ENCODE results near the gene MKI67. TPM values are rescaled to one million over a fixed set of nuclear protein-coding genes. Genes with fewer than 3 reads are reported as not detected.

MKI67 gene
- total RNA-seq, 1 donor from 2014 or later = 6.3 TPM

DNA sequence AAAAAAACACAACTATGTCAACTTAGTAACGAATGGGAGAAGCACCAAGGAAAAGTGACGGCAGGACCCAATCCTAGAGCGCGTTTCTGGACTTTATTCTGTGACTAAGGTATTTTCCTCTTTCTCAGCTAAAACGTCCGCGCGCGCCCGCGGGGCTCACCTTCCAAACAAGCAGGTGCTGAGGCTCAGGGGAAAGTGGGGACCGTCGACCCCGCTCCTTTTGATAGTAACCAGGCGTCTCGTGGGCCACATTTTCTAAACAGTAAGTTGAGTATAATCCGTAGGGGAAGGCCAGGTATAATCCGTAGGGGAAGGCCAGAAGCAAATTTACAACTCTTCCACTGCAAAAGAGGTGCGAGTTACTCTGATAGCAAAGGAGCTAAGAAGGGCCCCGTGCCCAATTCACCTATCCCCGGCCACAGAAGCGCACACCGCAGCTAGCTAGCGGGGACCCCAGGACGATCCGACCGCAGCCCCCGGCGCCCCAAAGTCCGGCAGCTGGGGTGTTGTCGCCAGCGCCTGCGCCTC is 743 bp downstream of the MKI67 start:
- Histone ChIP-seq H3K9ac (ENCODE audit: low read depth in 1 of 3, low read length in 3 of 3) (no peak overlapping the region), H3K9me3 (ENCODE audit: control insufficient read depth in 3 of 3, low read length in 3 of 3) (no peaks in the 10 kb centered on the region), H3K36me3 (ENCODE audit: control insufficient read depth in 3 of 3, insufficient read depth in 3 of 3, low read length in 3 of 3) (no peaks in the 10 kb centered on the region), H3K27ac (ENCODE audit: low read depth, low read length) (no peak overlapping the region), H3K4me1 (ENCODE audit: control insufficient read depth in 3 of 3, insufficient read depth in 3 of 3, low read length in 3 of 3) (peaks cover 13 to 17% (median 13%) of the 10 kb centered on the region in 3 donors), H3K27me3 (ENCODE audit: control insufficient read depth in 3 of 3, insufficient read depth in 3 of 3, low read length in 3 of 3) (peaks cover 17 to 33% (median 22%) of the 10 kb centered on the region in 3 donors), H3K4me3 (ENCODE audit: low read length in 3 of 3) (peak overlapping the region; percentile 38 to 69 (median 58))

DNA sequence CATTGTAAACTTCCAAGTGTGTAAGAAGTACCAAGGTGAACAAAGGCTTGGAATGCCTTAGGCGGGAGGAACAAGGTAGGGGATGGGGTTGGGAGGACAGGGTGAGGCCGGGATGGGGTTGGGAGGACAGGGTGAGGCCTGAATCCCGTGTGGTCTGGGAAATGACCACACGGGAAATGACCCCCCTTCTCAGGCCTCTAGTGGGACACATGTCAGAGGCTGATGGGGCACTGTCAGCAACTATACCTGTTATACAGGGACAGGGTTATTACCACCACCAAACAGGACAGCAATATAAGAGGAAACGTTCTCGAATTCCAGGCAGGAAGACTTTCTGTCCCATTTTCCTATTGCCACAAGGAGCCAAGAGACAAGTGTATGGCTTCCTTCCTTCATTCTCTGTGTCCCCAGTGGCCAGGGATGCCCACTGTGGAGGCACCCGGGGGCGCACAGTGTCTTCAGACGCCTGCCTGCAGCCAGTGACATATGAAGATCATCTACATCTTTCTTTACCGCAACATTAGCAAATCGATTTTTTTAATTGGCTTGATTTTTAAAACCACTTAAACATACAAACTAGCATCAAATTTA is 1.3 kb downstream of the MKI67 start:
- Histone ChIP-seq H3K36me3 (ENCODE audit: control insufficient read depth in 3 of 3, insufficient read depth in 3 of 3, low read length in 3 of 3) (no peaks in the 10 kb centered on the region), H3K9ac (ENCODE audit: low read depth in 1 of 3, low read length in 3 of 3) (no peak overlapping the region), H3K4me3 (ENCODE audit: low read length in 3 of 3) (no peak overlapping the region), H3K9me3 (ENCODE audit: control insufficient read depth in 3 of 3, low read length in 3 of 3) (no peaks in the 10 kb centered on the region), H3K27ac (ENCODE audit: low read depth, low read length) (no peak overlapping the region), H3K27me3 (ENCODE audit: control insufficient read depth in 3 of 3, insufficient read depth in 3 of 3, low read length in 3 of 3) (peaks cover 17 to 33% (median 22%) of the 10 kb centered on the region in 3 donors), H3K4me1 (ENCODE audit: control insufficient read depth in 3 of 3, insufficient read depth in 3 of 3, low read length in 3 of 3) (peaks cover 13 to 17% (median 13%) of the 10 kb centered on the region in 3 donors)

DNA sequence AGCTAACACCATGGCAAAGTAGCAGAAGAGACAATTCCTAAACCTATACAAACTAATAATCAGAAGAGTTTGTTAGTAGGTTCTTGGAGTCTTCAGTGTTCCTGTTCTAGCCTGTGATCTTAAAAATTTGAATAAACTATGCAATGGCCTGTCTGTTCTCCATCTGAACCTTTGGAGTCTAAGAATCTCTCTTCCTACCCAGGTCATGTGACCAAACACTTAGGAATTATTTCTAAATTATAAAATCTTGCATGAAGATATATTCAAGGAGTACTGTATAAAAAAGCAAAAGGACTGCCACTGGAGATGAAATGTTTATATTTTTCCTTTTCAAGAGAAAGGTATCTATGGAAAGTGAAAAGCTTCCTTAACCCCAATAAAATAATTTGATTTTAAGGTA is 2.4 kb downstream of the MKI67 start:
- Histone ChIP-seq H3K9me3 (ENCODE audit: control insufficient read depth in 3 of 3, low read length in 3 of 3) (no peaks in the 10 kb centered on the region), H3K36me3 (ENCODE audit: control insufficient read depth in 3 of 3, insufficient read depth in 3 of 3, low read length in 3 of 3) (no peaks in the 10 kb centered on the region), H3K4me3 (ENCODE audit: low read length in 3 of 3) (no peak overlapping the region), H3K27me3 (ENCODE audit: control insufficient read depth in 3 of 3, insufficient read depth in 3 of 3, low read length in 3 of 3) (peaks cover 17 to 38% (median 22%) of the 10 kb centered on the region in 3 donors), H3K9ac (ENCODE audit: low read depth in 1 of 3, low read length in 3 of 3) (no peak overlapping the region), H3K4me1 (ENCODE audit: control insufficient read depth in 3 of 3, insufficient read depth in 3 of 3, low read length in 3 of 3) (peaks cover 13 to 17% (median 13%) of the 10 kb centered on the region in 3 donors), H3K27ac (ENCODE audit: low read depth, low read length) (no peak overlapping the region)

DNA sequence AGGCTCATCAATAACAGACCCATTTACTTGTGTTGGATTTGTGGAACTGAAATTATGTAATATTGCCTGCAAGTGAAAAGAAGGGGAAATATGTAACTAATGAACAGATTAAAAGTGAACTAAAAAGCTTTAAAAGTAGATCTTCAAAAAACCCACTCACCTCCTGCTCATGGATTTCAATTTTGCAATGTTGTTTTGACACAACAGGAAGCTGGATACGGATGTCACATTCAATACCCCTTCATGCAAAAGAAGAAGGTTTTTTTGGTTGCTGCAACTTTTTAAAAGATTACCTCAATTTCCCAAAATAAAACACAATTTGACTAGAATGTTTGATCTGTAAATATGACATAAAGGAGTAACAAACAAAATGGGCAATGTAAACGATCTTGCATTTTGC is 3.3 kb downstream of the MKI67 start:
- H3K4me1 ChIP-seq (ENCODE audit: control insufficient read depth in 3 of 3, insufficient read depth in 3 of 3, low read length in 3 of 3) = peaks cover 13 to 17% (median 13%) of the 10 kb centered on the region in 3 donors
- peaks cover 17 to 38% (median 22%) of the 10 kb centered on the region in 3 donors for H3K27me3 ChIP-seq (ENCODE audit: control insufficient read depth in 3 of 3, insufficient read depth in 3 of 3, low read length in 3 of 3)
- H3K9ac ChIP-seq (ENCODE audit: low read depth in 1 of 3, low read length in 3 of 3) = no peak overlapping the region
- no peaks in the 10 kb centered on the region for H3K9me3 ChIP-seq (ENCODE audit: control insufficient read depth in 3 of 3, low read length in 3 of 3)
- no peak overlapping the region for H3K27ac ChIP-seq (ENCODE audit: low read depth, low read length)
- H3K4me3 ChIP-seq (ENCODE audit: low read length in 3 of 3) = no peak overlapping the region
- H3K36me3 ChIP-seq (ENCODE audit: control insufficient read depth in 3 of 3, insufficient read depth in 3 of 3, low read length in 3 of 3) = no peaks in the 10 kb centered on the region

DNA sequence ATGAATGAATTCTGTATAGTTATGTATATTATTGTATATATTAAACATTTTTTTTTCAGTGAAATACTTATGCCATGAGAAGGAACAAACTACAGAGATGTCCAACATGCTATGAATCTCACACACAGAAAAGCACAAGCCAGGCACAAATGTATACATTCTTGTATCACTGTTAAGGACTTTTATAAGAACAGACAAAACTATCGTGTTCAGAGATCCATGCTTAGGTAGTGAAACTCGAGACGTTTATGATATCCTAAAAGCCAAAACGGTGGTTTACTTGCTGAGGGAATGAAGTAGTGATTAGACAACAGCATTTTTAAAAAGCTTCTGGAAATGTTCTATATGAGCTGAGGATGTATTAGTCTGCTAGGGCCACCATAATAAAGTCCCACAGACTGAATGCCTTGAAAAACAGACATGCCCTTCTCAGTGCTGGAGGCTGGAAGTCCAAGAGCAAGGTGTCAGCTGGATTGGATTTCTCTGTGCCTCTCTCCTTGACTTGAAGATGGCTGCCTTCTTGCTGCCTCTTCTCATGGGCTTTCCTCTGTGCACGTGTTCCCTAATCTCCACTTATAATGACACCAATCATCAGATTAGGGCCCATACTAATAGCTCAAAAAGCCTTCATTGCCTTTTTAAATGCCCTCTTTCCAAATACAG is 4.3 kb downstream of the MKI67 start:
- H3K4me3 ChIP-seq (ENCODE audit: low read length in 3 of 3) = no peak overlapping the region
- H3K9me3 ChIP-seq (ENCODE audit: control insufficient read depth in 3 of 3, low read length in 3 of 3) = no peaks in the 10 kb centered on the region
- H3K27ac ChIP-seq (ENCODE audit: low read depth, low read length) = no peak overlapping the region
- peaks cover 13 to 17% (median 13%) of the 10 kb centered on the region in 3 donors for H3K4me1 ChIP-seq (ENCODE audit: control insufficient read depth in 3 of 3, insufficient read depth in 3 of 3, low read length in 3 of 3)
- no peak overlapping the region for H3K9ac ChIP-seq (ENCODE audit: low read depth in 1 of 3, low read length in 3 of 3)
- H3K36me3 ChIP-seq (ENCODE audit: control insufficient read depth in 3 of 3, insufficient read depth in 3 of 3, low read length in 3 of 3) = no peaks in the 10 kb centered on the region
- peaks cover 17 to 34% (median 22%) of the 10 kb centered on the region in 3 donors for H3K27me3 ChIP-seq (ENCODE audit: control insufficient read depth in 3 of 3, insufficient read depth in 3 of 3, low read length in 3 of 3)

DNA sequence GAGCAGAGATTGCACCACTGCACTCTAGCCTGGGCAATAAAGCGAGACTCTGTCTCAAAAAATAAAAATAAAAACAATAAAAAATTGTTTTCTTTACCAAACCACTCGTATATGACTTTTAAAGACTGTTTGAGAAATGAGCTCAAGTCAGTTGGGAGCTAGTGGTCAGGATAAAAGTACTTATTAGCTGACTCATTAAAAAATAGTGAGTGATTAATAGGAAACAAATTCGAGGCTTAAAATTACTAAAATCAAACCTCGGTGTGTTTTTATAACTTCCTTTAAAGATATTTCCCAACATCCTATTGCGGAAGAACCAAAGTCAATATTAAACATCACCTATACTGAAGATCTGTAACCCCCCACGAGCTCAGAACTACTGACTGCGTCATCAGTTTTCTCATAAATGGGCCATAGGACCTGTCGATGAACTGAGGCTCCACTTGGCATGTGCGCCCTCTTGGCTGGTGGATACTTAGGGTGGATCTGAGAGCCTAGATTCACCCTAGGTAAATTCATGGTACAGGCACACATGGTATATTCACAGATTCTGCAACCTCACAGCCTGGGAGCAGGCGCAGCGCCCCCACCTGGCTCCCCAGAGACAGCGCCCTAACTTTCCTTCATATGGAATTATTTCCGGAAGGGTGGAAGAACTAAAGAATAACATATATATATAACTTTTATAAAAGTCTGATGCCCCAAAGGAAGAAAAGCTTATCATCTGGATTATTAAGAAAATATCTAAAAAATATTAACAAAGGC is 9.2 kb downstream of the MKI67 start:
- no peaks in the 10 kb centered on the region for H3K9me3 ChIP-seq (ENCODE audit: control insufficient read depth in 3 of 3, low read length in 3 of 3)
- no peak overlapping the region for H3K27ac ChIP-seq (ENCODE audit: low read depth, low read length)
- H3K27me3 ChIP-seq (ENCODE audit: control insufficient read depth in 3 of 3, insufficient read depth in 3 of 3, low read length in 3 of 3) = peaks cover 0 to 6% (median under 1%) of the 10 kb centered on the region in 3 donors
- no peak overlapping the region for H3K9ac ChIP-seq (ENCODE audit: low read depth in 1 of 3, low read length in 3 of 3)
- H3K4me1 ChIP-seq (ENCODE audit: control insufficient read depth in 3 of 3, insufficient read depth in 3 of 3, low read length in 3 of 3) = no peaks in the 10 kb centered on the region
- H3K36me3 ChIP-seq (ENCODE audit: control insufficient read depth in 3 of 3, insufficient read depth in 3 of 3, low read length in 3 of 3) = no peaks in the 10 kb centered on the region
- H3K4me3 ChIP-seq (ENCODE audit: low read length in 3 of 3) = no peak overlapping the region

DNA sequence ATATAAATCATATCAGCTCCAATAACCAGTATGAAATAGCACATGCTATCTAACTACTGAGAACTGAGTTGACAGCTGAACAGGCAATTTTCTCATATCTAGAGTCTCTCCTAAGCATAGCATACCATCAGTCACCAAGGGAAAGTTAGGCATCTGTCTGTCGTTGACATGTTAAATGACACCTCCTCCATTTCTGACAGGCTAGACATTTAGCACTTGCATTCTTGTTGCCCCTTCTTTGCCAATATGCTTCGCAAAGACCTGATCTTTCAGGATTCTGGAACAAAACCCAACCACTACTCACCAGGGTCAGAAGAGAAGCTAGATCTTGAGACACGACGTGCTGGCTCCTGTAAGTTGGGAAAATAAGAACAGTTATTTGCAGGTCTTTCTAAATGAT is 10.0 kb downstream of the MKI67 start:
- Histone ChIP-seq H3K9ac (ENCODE audit: low read depth in 1 of 3, low read length in 3 of 3) (no peak overlapping the region), H3K4me3 (ENCODE audit: low read length in 3 of 3) (no peak overlapping the region), H3K4me1 (ENCODE audit: control insufficient read depth in 3 of 3, insufficient read depth in 3 of 3, low read length in 3 of 3) (no peaks in the 10 kb centered on the region), H3K9me3 (ENCODE audit: control insufficient read depth in 3 of 3, low read length in 3 of 3) (no peaks in the 10 kb centered on the region), H3K36me3 (ENCODE audit: control insufficient read depth in 3 of 3, insufficient read depth in 3 of 3, low read length in 3 of 3) (no peaks in the 10 kb centered on the region), H3K27me3 (ENCODE audit: control insufficient read depth in 3 of 3, insufficient read depth in 3 of 3, low read length in 3 of 3) (peaks cover 0 to 5% (median 0%) of the 10 kb centered on the region in 3 donors), H3K27ac (ENCODE audit: low read depth, low read length) (no peak overlapping the region)

DNA sequence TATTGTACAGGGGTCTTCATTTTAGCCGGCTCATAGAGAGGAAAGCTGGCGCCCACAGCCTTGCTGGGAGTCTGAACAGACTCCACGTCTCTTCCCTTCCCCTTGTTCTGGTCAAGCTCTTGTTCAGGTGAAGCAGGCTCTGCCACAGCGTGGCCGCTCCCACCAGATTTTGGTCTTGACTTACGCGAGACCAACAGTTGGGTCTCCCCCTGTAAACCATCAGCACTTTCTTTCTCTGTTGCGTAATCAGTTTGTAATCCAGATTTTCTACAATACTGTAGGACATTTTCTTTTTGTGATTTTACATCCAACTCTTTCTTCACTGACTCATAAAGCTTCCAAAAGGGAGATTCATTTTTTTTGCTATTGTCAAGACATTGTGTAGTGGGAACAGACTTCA is 10.9 kb downstream of the MKI67 start:
- Histone ChIP-seq H3K27ac (ENCODE audit: low read depth, low read length) (no peak overlapping the region), H3K4me3 (ENCODE audit: low read length in 3 of 3) (no peak overlapping the region), H3K4me1 (ENCODE audit: control insufficient read depth in 3 of 3, insufficient read depth in 3 of 3, low read length in 3 of 3) (no peaks in the 10 kb centered on the region), H3K9me3 (ENCODE audit: control insufficient read depth in 3 of 3, low read length in 3 of 3) (no peaks in the 10 kb centered on the region), H3K36me3 (ENCODE audit: control insufficient read depth in 3 of 3, insufficient read depth in 3 of 3, low read length in 3 of 3) (no peaks in the 10 kb centered on the region), H3K27me3 (ENCODE audit: control insufficient read depth in 3 of 3, insufficient read depth in 3 of 3, low read length in 3 of 3) (peaks cover 0 to 5% (median 0%) of the 10 kb centered on the region in 3 donors), H3K9ac (ENCODE audit: low read depth in 1 of 3, low read length in 3 of 3) (no peak overlapping the region)

DNA sequence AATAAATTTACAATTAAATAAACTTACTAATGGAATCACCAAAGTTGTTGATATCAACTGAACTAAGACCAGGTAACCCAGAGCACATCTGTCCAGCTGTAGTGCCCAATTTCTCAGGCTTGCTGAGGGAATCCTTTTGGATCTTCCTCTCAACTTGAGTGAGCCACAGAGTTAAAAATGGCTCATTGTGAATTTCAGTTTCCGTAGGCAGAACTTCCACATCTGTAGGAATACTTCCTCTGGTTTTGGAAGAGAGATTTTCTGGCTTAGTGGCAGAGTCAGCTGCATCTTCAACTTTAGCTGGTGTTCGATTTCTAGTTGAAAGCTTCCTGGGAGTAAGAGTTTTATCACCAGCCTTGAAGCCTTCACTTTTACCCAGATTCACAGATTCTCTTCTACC is 11.3 kb downstream of the MKI67 start:
- no peak overlapping the region for H3K4me3 ChIP-seq (ENCODE audit: low read length in 3 of 3)
- no peak overlapping the region for H3K27ac ChIP-seq (ENCODE audit: low read depth, low read length)
- peaks cover 0 to 5% (median 0%) of the 10 kb centered on the region in 3 donors for H3K27me3 ChIP-seq (ENCODE audit: control insufficient read depth in 3 of 3, insufficient read depth in 3 of 3, low read length in 3 of 3)
- H3K9ac ChIP-seq (ENCODE audit: low read depth in 1 of 3, low read length in 3 of 3) = no peak overlapping the region
- no peaks in the 10 kb centered on the region for H3K9me3 ChIP-seq (ENCODE audit: control insufficient read depth in 3 of 3, low read length in 3 of 3)
- no peaks in the 10 kb centered on the region for H3K36me3 ChIP-seq (ENCODE audit: control insufficient read depth in 3 of 3, insufficient read depth in 3 of 3, low read length in 3 of 3)
- H3K4me1 ChIP-seq (ENCODE audit: control insufficient read depth in 3 of 3, insufficient read depth in 3 of 3, low read length in 3 of 3) = no peaks in the 10 kb centered on the region

DNA sequence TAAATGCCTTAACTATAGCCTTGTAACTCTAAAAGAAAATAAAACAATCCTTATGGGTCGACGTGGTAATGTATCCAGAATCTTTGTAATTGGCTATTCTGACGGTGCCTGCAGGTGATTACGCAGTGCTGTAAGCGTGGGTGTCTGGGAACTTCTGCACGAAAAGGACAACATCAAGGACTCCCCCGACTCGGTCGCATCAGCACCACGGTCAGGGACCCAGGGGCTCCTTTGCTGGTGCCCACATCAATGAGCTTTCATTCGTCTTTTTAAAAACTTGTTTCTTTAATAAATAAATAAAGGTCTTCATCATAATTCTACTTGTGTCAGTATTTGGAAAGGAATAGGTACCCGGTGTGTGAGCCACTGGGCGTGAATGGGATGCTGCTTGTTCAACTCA is 13.2 kb downstream of the MKI67 start:
- no peak overlapping the region for H3K27ac ChIP-seq (ENCODE audit: low read depth, low read length)
- H3K9me3 ChIP-seq (ENCODE audit: control insufficient read depth in 3 of 3, low read length in 3 of 3) = no peaks in the 10 kb centered on the region
- no peaks in the 10 kb centered on the region for H3K36me3 ChIP-seq (ENCODE audit: control insufficient read depth in 3 of 3, insufficient read depth in 3 of 3, low read length in 3 of 3)
- no peak overlapping the region for H3K9ac ChIP-seq (ENCODE audit: low read depth in 1 of 3, low read length in 3 of 3)
- no peaks in the 10 kb centered on the region for H3K4me1 ChIP-seq (ENCODE audit: control insufficient read depth in 3 of 3, insufficient read depth in 3 of 3, low read length in 3 of 3)
- no peak overlapping the region for H3K4me3 ChIP-seq (ENCODE audit: low read length in 3 of 3)
- H3K27me3 ChIP-seq (ENCODE audit: control insufficient read depth in 3 of 3, insufficient read depth in 3 of 3, low read length in 3 of 3) = no peaks in the 10 kb centered on the region
